ENCODE measurements around the gene TMEM108.

GRCh38 chr3:133439563-133439962 lies 401.4 kb downstream of the TMEM108 start:
- no peak for TF ChIP-seq SUZ12 (IDR thresholded peaks at IDR 0.05)
- TF ChIP-seq BHLHE40 (IDR thresholded peaks at IDR 0.05; ENCODE audit: borderline replicate concordance): no peak
- TF ChIP-seq PKNOX1 (IDR thresholded peaks at IDR 0.05): no peak
- no peak for TF ChIP-seq SP1 (IDR thresholded peaks at IDR 0.05)
- no peak for TF ChIP-seq CTBP1 (IDR thresholded peaks at IDR 0.05; ENCODE audit: borderline replicate concordance)
- no peak for TF ChIP-seq ZNF384 (IDR thresholded peaks at IDR 0.05)
- no peak for TF ChIP-seq FOXA1 (IDR thresholded peaks at IDR 0.05)
- TF ChIP-seq TARDBP (IDR thresholded peaks at IDR 0.05): no peak
- TF ChIP-seq ARNT (IDR thresholded peaks at IDR 0.05): no peak
